Neural progenitor cell (in vitro differentiated cells): Measurements from ENCODE around the gene PPM1H.

Source experiments
- EZH2 ChIP-seq: fragments of 200-600 bp; sonication (generic); IDR thresholded peaks from 2 replicates; pipeline ENCODE4 v1.6.1; 2017; ENCODE audit warnings: antibody characterized with exemption, mild to moderate bottlenecking, moderate library complexity
- EZH2phosphoT487 ChIP-seq: fragments of 200-600 bp; sonication (generic); IDR thresholded peaks from 2 replicates; pipeline ENCODE4 v1.6.1; 2017; ENCODE audit warnings: antibody characterized with exemption
- TF ChIP-seq, protein P1 (sequence below): fragments of 200-600 bp; sonication (generic); IDR thresholded peaks from 2 replicates; pipeline ENCODE4 v1.5.1; 2017; ENCODE audit warnings: antibody characterized with exemption, mild to moderate bottlenecking

DNA sequence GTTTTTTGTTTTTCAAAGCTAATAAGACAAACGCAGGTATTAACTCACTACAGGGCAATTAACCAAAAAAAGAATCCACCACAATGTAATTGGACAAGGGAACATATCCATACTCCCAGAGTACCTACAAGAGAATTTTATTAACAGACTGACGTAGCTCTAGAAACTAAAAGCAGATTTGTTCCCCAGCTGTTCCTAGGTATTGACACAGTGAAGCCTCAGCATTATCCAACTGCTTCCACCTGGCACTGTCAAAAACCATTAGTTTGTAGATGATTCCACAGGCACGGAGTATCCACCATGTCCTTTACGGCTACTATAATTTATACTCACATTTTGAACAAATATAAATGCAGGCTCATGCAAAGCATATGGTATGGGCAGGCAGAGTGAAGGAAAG is 22.3 kb downstream of the PPM1H start:
- TF ChIP-seq, protein P1, sequence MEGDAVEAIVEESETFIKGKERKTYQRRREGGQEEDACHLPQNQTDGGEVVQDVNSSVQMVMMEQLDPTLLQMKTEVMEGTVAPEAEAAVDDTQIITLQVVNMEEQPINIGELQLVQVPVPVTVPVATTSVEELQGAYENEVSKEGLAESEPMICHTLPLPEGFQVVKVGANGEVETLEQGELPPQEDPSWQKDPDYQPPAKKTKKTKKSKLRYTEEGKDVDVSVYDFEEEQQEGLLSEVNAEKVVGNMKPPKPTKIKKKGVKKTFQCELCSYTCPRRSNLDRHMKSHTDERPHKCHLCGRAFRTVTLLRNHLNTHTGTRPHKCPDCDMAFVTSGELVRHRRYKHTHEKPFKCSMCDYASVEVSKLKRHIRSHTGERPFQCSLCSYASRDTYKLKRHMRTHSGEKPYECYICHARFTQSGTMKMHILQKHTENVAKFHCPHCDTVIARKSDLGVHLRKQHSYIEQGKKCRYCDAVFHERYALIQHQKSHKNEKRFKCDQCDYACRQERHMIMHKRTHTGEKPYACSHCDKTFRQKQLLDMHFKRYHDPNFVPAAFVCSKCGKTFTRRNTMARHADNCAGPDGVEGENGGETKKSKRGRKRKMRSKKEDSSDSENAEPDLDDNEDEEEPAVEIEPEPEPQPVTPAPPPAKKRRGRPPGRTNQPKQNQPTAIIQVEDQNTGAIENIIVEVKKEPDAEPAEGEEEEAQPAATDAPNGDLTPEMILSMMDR = no peak
- TF ChIP-seq EZH2 (no peak), EZH2phosphoT487 (no peak)
